NCI-H187 (cell line): ENCODE measurements around the gene GRK5.

Experiments
- DNase-seq, 2 experiments: peaks; one replicate each; lab custom pipeline; 2025; lab: John Stamatoyannopoulos, UW

GRK5 gene

DNA sequence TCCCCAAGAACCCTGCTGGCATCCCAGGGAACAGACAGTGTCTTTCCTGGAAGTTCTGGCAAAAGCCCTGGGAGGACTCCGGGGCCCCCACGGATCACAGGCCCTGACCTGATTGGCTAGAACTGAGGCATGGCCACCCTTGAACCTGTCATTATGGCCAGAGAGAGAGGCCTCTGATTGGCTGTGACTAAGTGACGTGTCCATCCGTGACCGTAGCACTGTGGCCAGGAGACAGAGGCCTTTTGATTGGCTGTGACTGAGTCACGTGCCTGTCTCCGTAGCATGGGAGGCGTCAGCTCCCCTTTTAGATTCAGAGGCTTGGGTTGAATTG, 171.3 kb downstream of the GRK5 start:
- DNase-seq = no peak

DNA sequence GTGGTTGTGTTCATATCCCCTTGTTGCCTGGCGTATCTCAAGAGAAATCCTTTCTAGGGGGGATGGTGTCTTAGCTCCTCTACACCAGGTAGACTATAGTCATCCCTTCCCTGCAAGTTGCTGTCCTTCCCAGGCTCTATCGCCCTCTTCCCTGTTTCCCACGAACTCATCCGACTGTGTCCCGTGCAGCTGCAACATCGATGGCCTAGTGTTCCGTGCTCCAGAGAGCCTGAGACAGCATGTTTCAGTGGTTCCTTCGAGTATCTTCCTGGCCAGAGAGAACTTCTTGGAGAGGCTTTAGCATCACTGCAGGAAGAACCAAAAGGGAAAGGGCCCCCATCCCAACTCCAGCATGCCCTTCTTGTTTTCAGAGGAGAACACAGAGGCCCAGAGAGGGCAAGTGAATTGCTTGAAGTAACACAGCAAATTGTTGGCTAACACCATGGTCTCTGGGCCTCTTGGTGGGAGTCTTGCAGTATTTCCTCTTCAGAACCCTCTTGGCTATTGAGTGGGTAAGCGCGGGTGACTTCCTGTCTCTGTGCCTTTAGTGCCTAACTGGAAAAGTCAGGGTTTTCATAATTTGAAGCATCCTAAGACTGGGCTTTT, 172.2 kb downstream of the GRK5 start:
- DNase-seq = no peak

DNA sequence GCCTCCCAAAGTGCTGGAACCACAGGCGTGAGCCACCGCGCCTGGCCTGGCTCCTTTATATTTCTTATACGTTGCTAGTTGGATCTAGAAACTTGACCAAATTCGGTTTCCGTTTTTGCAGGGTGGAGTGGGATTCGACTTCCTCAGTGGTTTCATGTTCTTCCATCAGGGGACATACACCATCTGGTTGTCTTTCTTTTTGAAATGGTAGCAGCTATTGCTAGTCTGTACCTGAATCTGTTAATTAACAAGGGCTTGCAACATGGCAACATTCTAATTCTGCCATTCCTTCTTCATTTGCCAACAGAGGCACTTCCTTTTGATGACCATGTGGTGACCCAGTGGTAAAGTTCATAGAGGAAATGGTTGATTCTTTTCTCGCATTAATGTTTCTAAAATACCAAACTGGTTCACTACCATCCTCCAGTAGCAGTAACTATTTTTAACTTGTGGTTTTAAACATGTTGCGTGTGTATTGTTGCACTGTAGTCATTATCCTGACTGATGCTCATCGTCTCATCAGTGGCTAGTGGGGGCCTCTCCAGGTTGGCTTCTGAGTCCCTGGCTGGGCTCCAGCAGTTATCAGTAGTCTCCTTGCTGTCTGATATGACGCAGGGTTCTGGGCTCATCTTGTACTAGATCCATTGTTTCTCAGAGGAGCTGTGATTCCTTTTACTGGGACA, 175.9 kb downstream of the GRK5 start:
- no peak for DNase-seq

DNA sequence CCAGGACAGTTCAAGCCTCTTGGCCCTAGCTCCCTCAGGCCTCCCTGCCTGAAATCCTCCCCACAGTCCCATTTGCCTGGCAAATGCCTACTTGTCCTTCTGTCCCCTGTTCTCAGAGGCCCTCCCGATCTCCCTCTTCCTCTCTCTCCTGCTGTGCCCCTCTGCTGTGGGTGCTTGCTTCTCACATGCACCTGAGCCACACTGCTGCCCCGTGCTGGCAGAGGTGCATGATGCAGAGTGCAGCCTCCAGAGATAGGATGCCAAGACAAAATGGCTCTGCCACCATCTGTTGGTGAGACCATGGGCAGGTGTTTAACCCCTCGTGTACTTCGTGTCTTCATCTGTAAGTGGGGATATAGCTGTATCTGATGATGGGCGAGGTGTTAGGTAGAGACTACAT, 176.8 kb downstream of the GRK5 start:
- DNase-seq = no peak

DNA sequence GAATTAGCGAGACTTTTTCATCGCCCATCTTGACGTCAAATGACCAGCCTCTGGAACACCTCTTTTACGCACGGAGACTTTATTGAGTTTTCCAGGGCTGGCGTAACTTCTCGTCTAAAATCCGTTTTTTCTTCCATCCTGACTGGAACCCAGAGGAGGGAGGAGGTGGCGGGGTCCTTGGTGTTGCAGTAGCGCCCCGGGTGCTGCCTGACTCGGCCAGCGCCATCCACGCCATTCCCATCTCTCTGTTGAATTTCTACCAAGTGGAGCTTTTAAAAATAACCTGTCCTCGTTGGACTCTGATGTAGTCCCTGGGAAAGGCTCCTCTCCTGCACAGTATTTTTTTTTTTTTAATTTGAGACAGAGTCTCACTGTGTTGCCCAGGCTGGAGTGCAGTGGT, 179.3 kb downstream of the GRK5 start:
- no peak for DNase-seq

DNA sequence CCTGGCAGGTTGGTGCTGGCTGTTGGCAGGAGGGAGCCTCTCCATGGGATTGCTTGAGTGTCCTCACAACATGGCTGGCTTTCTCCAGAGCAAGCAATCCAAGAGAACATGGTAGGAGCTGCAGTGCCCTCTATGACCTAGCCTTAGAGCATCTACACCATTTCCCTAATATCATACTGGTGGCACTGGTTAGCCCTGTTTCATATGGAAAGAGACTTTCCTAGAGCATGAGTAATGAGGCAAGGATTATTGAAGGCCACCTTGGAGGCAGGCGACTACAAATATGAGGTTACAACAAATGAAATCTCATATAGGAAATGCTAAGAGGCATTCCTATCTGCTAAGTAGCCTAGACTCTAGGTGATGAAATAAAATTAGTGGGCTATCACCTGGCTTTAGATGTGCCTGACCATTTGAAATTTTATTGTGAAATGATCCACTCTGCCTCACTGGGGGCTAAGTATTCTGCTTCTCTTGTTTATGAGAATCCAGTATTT, 181.5 kb downstream of the GRK5 start:
- no peak for DNase-seq

DNA sequence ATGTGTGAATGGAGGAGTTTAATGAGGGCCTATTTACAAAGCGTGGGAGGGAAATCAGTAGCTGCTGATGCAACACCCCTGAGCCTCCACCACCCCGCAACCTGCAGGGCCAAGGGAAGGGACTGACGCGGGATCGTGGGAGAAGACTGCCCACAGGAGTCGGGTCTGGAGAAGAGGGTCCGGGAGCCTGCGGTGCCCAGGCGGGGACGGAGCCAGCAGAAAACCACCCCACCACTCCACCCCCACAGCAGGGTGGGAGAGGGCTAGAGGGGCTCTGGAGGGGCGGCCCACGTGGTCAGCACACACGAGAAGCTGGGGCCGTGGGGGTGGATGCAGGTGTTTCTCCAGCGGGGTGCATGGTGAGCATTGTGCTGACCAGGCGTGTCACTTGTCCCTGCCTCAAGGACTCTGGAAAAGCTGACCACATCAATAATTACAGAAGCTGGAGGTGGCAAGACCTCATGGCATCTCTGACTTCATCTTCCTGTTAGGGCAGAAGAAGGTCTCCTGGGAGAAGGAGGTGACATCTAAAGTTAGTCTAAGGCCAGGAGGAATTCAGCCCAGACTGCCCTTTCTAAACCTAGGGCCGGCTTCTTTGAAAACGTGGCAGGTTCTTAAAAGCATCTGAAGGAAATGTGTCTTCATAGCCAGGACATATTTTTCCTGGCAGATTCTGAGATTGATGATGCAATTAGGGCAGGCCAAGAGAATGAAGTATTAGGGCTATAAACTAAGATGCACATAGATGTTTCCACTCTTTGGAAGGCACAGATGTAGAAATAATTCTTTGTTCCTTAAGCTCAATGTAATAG, 184.3 kb downstream of the GRK5 start:
- no peak for DNase-seq

DNA sequence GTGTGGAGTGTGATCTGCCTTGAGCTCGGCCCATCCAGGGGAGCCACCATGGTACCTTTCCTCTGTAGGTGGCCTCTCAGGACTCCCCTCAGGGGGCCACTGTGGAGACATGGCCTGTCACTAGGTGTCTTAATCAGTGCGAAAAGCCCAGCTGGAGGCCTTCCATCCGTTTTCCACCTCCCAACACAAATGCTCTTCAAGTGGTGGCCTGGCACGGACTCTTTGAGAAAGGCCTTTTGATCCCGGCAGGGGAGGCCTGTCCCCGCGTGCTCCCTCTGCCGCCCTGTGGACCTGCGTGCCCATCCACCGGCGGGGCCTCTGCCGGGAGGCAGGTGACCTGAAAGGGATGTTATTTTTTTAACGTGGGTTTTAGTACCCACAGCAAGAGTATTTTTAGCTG, 185.6 kb downstream of the GRK5 start:
- no peak for DNase-seq

DNA sequence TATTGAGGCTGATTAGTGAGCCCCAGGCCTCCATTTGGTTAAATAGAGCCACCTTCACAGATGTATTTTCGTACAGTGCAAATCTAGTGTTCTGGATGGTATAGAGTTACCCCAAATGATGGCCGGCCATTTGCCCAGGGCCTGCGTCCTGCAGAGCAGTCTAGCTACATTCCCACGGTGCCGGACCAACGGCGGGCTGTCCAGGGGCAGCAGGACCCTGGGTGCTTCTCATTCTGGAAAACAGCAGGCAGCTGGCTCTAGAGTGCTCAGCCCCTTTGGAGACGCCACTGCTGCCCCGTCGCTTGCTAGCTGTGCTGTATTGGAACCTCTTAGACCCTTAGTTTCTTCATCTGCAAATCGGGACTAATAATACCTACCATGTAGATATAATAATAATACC, 186.1 kb downstream of the GRK5 start:
- no peak for DNase-seq

DNA sequence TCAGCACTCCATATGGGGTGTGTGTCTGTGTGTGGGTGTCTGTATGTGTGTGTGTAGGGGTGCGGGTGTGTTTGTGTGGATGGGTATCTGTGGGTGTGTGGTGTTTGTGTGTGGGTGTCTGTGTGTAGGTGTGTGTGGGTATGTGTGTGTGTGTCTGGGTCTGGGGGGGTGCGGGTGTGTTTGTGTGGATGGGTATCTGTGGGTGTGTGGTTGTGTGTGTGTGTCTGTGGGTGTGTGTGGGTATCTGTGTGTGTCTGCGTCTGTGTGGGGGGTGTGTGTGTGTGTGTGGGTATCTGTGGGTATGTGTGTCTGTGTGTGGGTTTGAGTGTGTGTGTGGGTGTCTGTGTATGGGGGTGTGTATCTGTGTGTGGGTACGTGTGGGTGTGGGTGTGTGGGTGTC, 186.5 kb downstream of the GRK5 start:
- no peak for DNase-seq

DNA sequence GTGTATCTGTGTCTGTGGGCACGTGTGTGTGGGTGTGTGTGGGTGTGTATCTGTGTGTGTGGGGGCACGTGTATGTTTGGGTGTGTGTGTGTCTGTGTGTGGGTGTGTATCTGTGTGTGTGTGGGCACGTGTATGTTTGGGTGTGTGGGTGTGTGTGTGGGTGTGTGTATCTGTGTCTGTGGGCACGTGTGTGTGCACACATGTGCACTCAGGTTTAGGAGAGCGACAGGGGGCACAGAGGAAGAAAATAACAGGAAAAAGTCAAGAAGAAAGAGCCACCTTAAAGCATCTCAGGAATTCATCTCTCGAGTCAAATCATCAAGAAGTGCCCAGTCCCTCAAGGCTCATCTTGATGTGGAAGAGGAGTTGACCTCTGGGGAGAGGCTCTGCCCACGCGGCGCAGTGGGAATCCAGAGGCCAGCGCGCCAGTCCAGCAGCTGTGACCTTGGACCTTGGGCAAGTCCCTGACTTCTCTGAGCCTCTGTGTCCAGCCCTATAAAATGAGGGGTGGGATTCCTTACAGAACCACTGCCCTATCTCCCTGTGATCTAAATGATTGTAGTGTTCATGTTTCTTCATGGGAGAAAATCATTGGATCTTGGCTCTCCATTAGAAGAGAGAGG, 187.4 kb downstream of the GRK5 start:
- no peak for DNase-seq

DNA sequence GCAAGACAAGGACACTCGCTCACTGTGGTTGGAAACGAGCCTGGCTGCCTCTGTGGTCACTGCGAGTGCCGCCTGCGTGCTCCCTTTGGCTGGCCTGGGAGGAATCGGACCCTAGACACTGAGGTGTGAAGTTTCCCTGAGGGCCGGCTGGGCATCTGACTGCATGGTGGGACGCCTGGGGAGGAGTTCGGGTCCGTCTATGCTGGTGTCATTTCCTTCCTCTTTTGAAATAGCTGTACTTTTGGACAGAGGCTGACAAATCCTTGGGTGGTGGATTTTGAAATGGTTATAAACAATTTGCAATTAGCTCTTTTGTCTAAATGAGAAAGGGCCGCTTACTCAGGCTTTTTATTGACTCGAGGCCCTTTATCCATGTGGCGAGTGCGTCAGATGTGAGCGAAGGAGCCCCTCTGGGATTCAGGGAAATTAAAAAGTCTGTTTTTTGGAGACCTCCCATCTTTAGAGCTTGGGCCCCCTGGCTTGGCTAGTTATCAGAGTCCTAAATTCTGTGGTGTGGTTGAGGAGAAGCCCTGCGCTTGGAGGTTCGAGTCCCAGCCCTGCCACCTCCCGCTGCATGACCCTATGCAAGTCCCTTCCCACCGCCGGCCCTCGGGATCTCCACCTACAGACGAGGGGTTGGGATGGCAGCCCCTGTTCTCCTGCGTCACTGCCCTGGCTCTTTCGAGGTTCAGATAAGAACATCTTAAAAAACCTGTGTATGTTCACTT, 188.1 kb downstream of the GRK5 start:
- no peak for DNase-seq

DNA sequence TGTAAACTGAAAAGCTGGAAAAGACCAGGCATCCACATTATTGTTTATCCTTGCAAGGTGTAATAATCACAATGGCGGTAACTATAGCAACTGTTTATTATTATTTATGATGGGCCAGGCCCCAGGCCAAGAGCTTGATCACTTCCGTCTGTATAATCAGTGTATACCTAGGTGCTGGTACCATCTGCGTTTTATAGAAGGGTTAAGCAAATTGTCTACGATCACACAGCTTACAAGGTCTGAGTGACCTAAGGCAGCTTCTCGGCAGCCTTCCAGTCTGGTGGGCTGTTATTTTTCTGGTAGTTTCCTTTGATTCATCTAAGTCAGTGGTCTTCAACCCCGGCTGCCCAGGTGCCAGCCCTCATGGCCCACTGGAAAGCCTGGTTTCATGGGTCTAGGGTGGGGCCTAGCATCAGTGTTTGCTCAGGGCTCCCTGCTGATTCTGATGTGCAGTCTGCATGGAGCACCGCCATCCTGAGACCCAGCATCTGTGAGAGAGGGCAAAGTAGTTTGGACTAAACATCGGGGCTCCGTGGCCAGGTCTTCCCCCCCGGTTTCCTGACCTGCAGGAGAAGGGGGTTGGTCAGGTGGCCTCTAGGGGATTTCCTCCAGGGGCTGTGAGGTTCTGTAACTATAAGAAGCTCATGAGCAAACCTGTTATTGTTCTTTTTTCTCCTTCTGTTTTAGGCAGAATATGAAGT, 188.8 kb downstream of the GRK5 start:
- DNase-seq = no peak

DNA sequence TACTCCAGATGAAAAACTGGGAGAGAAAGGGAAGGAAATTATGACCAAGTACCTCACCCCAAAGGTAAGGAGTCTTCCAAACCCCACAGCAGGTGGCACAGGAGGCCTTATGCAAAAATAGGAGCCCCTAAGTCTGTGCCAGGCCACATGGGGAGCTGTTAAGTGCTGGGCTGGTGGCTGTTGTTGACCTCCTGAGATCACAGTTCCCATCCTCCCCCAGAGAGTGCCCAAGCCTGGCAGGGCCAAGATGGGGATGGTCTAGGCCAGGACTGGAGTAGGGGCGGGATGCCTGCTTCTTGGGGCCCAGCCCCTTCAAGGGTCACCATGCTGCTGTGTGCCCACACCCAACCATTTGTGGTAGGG, 189.3 kb downstream of the GRK5 start:
- DNase-seq = no peak

DNA sequence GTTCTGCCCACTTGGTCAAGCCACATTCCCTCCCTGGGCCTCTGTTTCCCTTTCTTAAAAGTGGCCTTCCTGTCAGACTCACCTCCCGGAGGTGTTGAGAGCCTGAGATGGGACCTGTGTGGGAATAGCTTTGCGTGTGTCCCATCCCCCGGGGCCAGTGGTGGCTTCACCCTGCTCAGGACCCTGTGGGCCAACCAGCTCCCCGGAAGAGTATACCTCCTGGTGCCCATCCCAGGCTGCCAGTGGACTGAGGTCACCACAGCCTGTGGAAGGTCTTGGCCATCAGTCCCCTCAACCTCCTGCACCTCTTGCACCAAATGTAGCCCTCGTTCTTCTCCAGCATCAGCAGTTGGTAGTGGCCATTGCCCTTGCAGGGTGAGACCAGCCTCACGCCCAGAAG, 190.0 kb downstream of the GRK5 start:
- no peak for DNase-seq

DNA sequence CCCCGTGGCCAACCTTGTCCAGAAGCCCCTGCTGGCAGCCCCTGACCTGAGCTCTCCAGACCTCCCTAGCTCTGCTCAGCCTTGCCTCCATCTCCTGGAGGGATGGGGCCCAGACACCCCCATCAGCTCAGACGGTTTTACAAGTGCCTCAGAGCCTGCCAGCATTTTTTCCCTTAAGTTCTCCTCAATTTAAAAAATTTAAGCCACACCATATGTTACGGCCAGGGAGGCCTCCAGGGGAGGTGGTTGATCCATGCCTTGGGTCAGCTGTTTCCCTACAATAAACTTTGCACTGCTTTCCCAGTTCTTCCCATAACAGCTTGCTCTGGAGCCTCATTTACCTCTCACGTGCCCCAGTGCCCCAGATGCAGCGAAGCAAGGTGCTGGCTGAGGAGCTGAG, 191.6 kb downstream of the GRK5 start:
- no peak for DNase-seq

DNA sequence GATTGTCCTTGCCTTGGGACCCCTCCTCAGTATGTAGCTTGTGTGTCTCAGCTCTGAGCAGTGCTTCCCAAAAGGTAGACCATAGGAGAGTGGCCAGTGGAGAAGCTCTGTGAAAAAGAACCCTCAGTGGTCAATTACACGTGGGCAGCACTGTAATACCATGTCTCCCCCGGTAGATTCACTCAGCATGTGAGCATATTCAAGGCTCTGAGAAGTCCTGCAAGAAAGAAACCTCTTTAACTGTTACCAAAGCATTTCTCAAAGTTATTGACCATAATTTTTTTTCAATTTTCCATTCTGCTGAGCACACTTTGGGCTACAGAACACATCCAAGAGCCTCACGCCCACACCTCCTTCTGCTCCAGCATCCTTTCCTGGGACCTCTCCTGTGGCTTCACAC, 192.1 kb downstream of the GRK5 start:
- no peak for DNase-seq

DNA sequence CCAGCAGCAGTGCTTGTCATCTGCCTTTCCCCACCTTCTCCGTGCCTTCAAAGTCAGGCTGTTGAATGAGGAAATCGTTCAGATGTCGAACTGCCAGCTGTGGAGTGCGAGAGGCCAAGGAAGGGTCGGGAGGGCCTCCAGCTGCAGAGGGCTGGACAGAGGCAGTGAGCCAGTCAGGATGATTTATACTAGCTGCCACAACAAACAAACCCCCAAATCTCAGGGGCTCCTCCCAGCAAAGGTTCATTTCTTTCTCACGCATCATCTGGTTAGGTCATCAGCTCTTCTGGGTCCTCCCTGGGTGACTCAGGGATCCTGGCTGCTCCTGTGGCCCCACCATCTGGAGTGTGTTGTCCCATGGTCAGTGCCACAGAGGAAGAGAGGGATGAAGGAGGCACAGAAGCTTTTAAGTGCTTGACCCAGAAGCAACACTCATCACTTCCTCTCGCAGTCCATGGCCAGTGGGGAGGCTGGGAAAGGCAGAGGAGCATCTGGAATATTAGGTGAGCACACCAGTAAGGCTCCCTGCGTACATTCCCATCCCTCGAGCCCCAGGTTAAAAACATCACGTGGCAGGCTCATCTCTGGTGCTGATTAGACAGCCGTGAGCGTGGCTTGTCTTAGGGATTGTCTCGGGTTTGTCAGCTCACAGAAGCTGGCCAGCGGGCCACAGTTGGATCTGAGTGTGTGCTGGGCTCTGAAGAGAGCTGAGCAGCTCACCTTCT, 194.5 kb downstream of the GRK5 start:
- DNase-seq = no peak

DNA sequence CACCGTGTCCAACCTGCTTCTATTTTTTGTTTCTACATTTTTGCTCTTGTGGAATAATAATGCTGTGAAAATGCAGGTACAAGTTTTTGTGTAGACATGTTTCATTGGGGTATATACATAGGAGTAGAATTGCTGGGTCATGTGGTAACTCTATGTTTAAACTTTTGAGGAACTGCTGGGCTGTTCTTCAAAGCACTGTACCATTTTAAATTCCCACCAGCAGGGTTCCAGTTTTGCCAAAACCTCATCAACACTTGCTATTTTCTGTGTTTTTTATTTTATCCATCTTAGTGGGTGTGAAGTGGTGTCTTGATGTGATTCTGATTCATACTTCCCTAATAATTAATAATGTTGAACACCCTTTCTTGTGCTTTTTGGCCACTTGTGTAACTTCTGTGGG, 196.6 kb downstream of the GRK5 start:
- DNase-seq = no peak

DNA sequence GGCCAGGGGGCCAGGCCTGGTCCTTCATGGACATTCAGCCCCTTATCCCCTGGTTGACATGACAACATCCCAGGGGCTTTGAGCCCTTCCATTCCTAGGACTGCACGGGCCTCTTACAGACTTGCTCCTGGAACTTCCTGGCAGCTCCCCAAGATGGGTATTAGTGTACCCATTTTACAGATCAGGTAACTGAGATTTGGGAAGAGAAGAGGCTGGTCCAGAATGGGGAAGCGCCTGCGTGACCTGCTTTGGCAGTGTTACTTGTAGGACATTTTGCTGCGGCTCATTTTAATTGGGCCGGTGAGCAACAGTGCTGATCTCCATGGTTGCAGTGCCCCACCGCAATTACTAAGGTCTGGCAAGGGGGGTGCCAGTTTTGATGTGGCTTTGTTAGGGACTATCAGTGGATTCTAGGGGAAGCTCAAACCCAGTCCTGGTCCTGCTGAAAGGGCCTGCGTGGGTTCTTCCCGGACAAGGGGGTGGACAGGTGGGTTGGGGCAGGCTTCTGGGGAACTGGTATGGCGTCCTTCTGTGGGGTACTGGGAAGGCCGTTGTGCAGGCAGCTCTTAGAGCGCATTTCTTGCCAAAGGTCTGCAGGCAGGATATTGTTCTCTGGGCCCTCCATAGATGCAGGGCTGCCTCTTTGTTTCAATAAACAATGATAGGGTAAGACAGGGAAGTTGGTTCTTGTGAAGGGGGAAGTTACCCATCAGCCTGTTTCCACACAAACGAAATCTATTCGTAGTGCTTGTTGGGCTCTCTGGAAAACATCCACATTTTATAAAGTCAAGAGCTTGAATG, 197.5 kb downstream of the GRK5 start:
- DNase-seq = no peak
